H9 (cell line): ENCODE data around the gene SLX4IP. TPM values are rescaled to one million over a fixed set of nuclear protein-coding genes. Genes with fewer than 3 reads are reported as not detected.
"Not testable (repeated sequence)": the region's sequence is repeated elsewhere in the genome, so short reads cannot be mapped to it uniquely, and the experiment has no call there.

Source experiments
- DNase-seq: peaks from one replicate; pipeline ENCODE4 v3.0.0-alpha.2; 2017
- H2AFZ ChIP-seq: one replicate; pipeline ENCODE4 v1.6.1; 2013; ENCODE audit warnings: mild to moderate bottlenecking, low read length, control low read depth, moderate library complexity
- H2AK5ac ChIP-seq: 2 replicates; pipeline ENCODE4 v1.6.1; 2013; ENCODE audit warnings: low read length, control low read depth, mixed read lengths; ENCODE audit not compliant: insufficient read length
- H2BK120ac ChIP-seq: one replicate; pipeline ENCODE4 v1.6.1; 2013; ENCODE audit warnings: low read depth, mild to moderate bottlenecking, low read length, control low read depth, inconsistent platforms; ENCODE audit not compliant: poor library complexity, severe bottlenecking
- H2BK12ac ChIP-seq: 2 replicates; pipeline ENCODE4 v1.6.1; 2013; ENCODE audit warnings: low read length, control low read depth, mixed read lengths, low read depth; ENCODE audit not compliant: insufficient read length
- H2BK15ac ChIP-seq: 2 replicates; pipeline ENCODE4 v1.6.1; 2013; ENCODE audit warnings: low read depth, low read length, control low read depth
- H2BK20ac ChIP-seq: one replicate; pipeline ENCODE4 v1.6.1; 2013; ENCODE audit warnings: low read depth, mild to moderate bottlenecking, low read length, control low read depth, inconsistent platforms; ENCODE audit not compliant: poor library complexity, severe bottlenecking
- H2BK5ac ChIP-seq: 2 replicates; pipeline ENCODE4 v1.6.1; 2013; ENCODE audit warnings: low read length, control low read depth, mixed read lengths; ENCODE audit not compliant: insufficient read length
- H3K14ac ChIP-seq: 2 replicates; pipeline ENCODE4 v1.6.1; 2013; ENCODE audit warnings: low read length, control low read depth; ENCODE audit not compliant: insufficient read depth
- H3K18ac ChIP-seq: 2 replicates; pipeline ENCODE4 v1.6.1; 2013; ENCODE audit warnings: low read depth, mild to moderate bottlenecking, mixed read lengths, low read length, control low read depth; ENCODE audit not compliant: insufficient read length
- H3K23ac ChIP-seq: 2 replicates; pipeline ENCODE4 v1.6.1; 2013; ENCODE audit warnings: low read length, control low read depth, mixed read lengths, low read depth; ENCODE audit not compliant: insufficient read length
- H3K23me2 ChIP-seq: 2 replicates; pipeline ENCODE4 v1.6.1; 2013; ENCODE audit warnings: low read depth, mild to moderate bottlenecking, mixed read lengths, low read length, control low read depth; ENCODE audit not compliant: insufficient read length, poor library complexity, severe bottlenecking
- H3K27ac ChIP-seq: 2 replicates; pipeline ENCODE4 v1.5.1; 2013; ENCODE audit warnings: low read length, control low read depth, mixed read lengths, low read depth; ENCODE audit not compliant: insufficient read length
- H3K27me3 ChIP-seq: 2 replicates; pipeline ENCODE4 v1.6.1; 2013; ENCODE audit warnings: low read length, control low read depth, inconsistent platforms; ENCODE audit not compliant: insufficient read depth
- H3K4ac ChIP-seq: 2 replicates; pipeline ENCODE4 v1.6.1; 2013; ENCODE audit warnings: low read depth, mild to moderate bottlenecking, control low read depth, inconsistent platforms, low read length, moderate library complexity
- H3K4me1 ChIP-seq: 2 replicates; pipeline ENCODE4 v1.6.1; 2013; ENCODE audit warnings: low read length, control low read depth, inconsistent platforms; ENCODE audit not compliant: insufficient read depth
- H3K4me2 ChIP-seq: 2 replicates; pipeline ENCODE4 v1.6.1; 2013; ENCODE audit warnings: low read length, control low read depth, mixed read lengths; ENCODE audit not compliant: insufficient read length, insufficient read depth
- H3K56ac ChIP-seq: 2 replicates; pipeline ENCODE4 v1.6.1; 2013; ENCODE audit warnings: low read depth, mild to moderate bottlenecking, mixed read lengths, low read length, control low read depth; ENCODE audit not compliant: insufficient read length
- H3K79me1 ChIP-seq: 2 replicates; pipeline ENCODE4 v1.6.1; 2013; ENCODE audit warnings: low read depth, mild to moderate bottlenecking, moderate library complexity, low read length, control low read depth, inconsistent platforms; ENCODE audit not compliant: insufficient read depth, poor library complexity, severe bottlenecking
- H3K79me2 ChIP-seq: 2 replicates; pipeline ENCODE4 v1.6.1; 2013; ENCODE audit warnings: low read length, control low read depth, inconsistent platforms; ENCODE audit not compliant: insufficient read depth
- H3K9ac ChIP-seq: 2 replicates; pipeline ENCODE4 v1.6.1; 2013; ENCODE audit warnings: low read length, control low read depth, mixed read lengths; ENCODE audit not compliant: insufficient read length; ENCODE audit errors: extremely low read depth
- H3K9me3 ChIP-seq: one replicate; pipeline ENCODE4 v1.6.1; 2013; ENCODE audit warnings: low read depth, low read length, inconsistent platforms; ENCODE audit not compliant: control insufficient read depth
- H3T11ph ChIP-seq: one replicate; pipeline ENCODE4 v1.6.1; 2013; ENCODE audit warnings: mild to moderate bottlenecking, low read length, control low read depth, inconsistent platforms
- H4K20me1 ChIP-seq: one replicate; pipeline ENCODE4 v1.6.1; 2013; ENCODE audit not compliant: control insufficient read depth, insufficient read length, insufficient read depth
- H4K5ac ChIP-seq: 2 replicates; pipeline ENCODE4 v1.6.1; 2013; ENCODE audit warnings: low read depth, mild to moderate bottlenecking, mixed read lengths, low read length, control low read depth; ENCODE audit not compliant: insufficient read length
- H4K8ac ChIP-seq: replicated peaks from 2 replicates; pipeline ENCODE4 v1.6.1; 2013; ENCODE audit warnings: low read length, control low read depth, mixed read lengths, low read depth; ENCODE audit not compliant: insufficient read length
- H4K91ac ChIP-seq: 2 replicates; pipeline ENCODE4 v1.6.1; 2013; ENCODE audit warnings: low read depth, mild to moderate bottlenecking, moderate library complexity, mixed read lengths, low read length, control low read depth; ENCODE audit not compliant: insufficient read length
- H3K27ac Mint-ChIP-seq, 3 experiments: 2 replicates in 2 of 3; 3 replicates in 1 of 3; pipeline ENCODE4 v1.8.0; 2020 to 2021; ENCODE audit warnings: mixed read lengths in 3 of 3, mild to moderate bottlenecking in 1 of 3, moderate library complexity in 1 of 3
- H3K27me3 Mint-ChIP-seq: 2 replicates; pipeline ENCODE4 v1.8.0; 2021; ENCODE audit warnings: low read depth, mild to moderate bottlenecking, moderate library complexity, mixed read lengths
- H3K36me3 Mint-ChIP-seq, 3 experiments: 2 replicates in 2 of 3; 3 replicates in 1 of 3; pipeline ENCODE4 v1.8.0; 2020 to 2021; ENCODE audit warnings: low read depth in 3 of 3, mixed read lengths in 3 of 3; ENCODE audit not compliant: insufficient read depth in 1 of 3
- H3K4me1 Mint-ChIP-seq, 2 experiments: 2 replicates each; pipeline ENCODE4 v1.8.0; 2020; ENCODE audit warnings: mixed read lengths in 2 of 2
- H3K4me3 Mint-ChIP-seq, 2 experiments: 2 replicates in 1 of 2; 3 replicates in 1 of 2; pipeline ENCODE4 v1.8.0; 2020 to 2021; ENCODE audit warnings: mild to moderate bottlenecking in 2 of 2, mixed read lengths in 2 of 2, moderate library complexity in 1 of 2
- H3K9me3 Mint-ChIP-seq, 2 experiments: 2 replicates in 1 of 2; 3 replicates in 1 of 2; pipeline ENCODE4 v1.8.0; 2020; ENCODE audit warnings: mild to moderate bottlenecking in 2 of 2, mixed read lengths in 2 of 2, moderate library complexity in 1 of 2
- CTCF ChIP-seq: fragments of 200-600 bp; sonication (generic); conservative IDR thresholded peaks from 3 replicates; pipeline ENCODE4 v1.8.0; 2021; ENCODE audit warnings: antibody characterized with exemption, mild to moderate bottlenecking
- WGBS: extraction: QIAGEN DNeasy Blood & Tissue Kit; methylation state at CpG from one replicate; pipeline ENCODE4 v1.1.7; 2013; ENCODE audit warnings: missing lambda C conversion rate, low lambda C conversion rate, mixed read lengths; ENCODE audit not compliant: insufficient read length; ENCODE audit errors: extremely low coverage; 5-methylcytosine and 5-hydroxymethylcytosine counted together
- total RNA-seq: library from RNA; stranded (reverse); gene quantifications from 2 replicates; pipeline ENCODE4 v1.2.1, GENCODE V29; 2021

SLX4IP gene
- total RNA-seq, 1 experiment from 2014 or later, result 7.9 TPM

- Histone ChIP-seq H2BK15ac (no peak overlapping the region), H3K23me2 (no peaks in the 10 kb centered on the region)
- H3K4me1 Mint-ChIP-seq, result peaks cover 33% of the 10 kb centered on the region in 2 experiments
Measured at GRCh38 chr20:10616212-10616611, 181.1 kb downstream of the SLX4IP start.

GRCh38 chr20:10617549-10618133, 182.5 kb downstream of the SLX4IP start:
- H3T11ph ChIP-seq, H4K20me1 ChIP-seq, H2AK5ac ChIP-seq, H3K4me3 Mint-ChIP-seq, H3K9me3 Mint-ChIP-seq, H3K79me1 ChIP-seq, H3K9ac ChIP-seq, DNase-seq, H3K27me3 Mint-ChIP-seq, H4K8ac ChIP-seq, H3K23me2 ChIP-seq, H3K56ac ChIP-seq, H3K79me2 ChIP-seq, H2BK5ac ChIP-seq, H2BK120ac ChIP-seq, H3K4ac ChIP-seq, H2BK12ac ChIP-seq, H3K4me2 ChIP-seq, H3K36me3 Mint-ChIP-seq, H3K27ac Mint-ChIP-seq, H2BK15ac ChIP-seq, H2BK20ac ChIP-seq, H2AFZ ChIP-seq, H3K9me3 ChIP-seq, H3K18ac ChIP-seq, H3K14ac ChIP-seq, H3K27ac ChIP-seq, H4K91ac ChIP-seq, H3K4me1 ChIP-seq, H4K5ac ChIP-seq, H3K27me3 ChIP-seq, H3K23ac ChIP-seq: not testable (repeated sequence)
- WGBS, result no CpG with 5 or more reads among the region's 4 CpGs
- peaks cover 31 to 32% of the 10 kb centered on the region in 2 experiments for H3K4me1 Mint-ChIP-seq

More at GRCh38 chr20:10616212-10616611, 181.1 kb downstream of the SLX4IP start:
- no peak overlapping the region for H2BK12ac ChIP-seq
- no peak overlapping the region for H3K14ac ChIP-seq
- no peaks in the 10 kb centered on the region for H3K79me1 ChIP-seq
- H2AFZ ChIP-seq, result no peak overlapping the region
- H4K5ac ChIP-seq, result no peak overlapping the region
- no peaks in the 10 kb centered on the region for H3K9me3 ChIP-seq
- no peak for DNase-seq
- no peak overlapping the region for H3K4me2 ChIP-seq
- no peak overlapping the region for H2AK5ac ChIP-seq
- TF ChIP-seq CTCF, result no peak
- H4K8ac ChIP-seq, result no peak overlapping the region
- Mint-ChIP-seq H3K27ac (no peak overlapping the region), H3K4me3 (no peak overlapping the region), H3K27me3 (peaks cover 2% of the 10 kb centered on the region; the same call in 1 of the 2 replicates), H3K9me3 (no peaks in the 10 kb centered on the region), H3K36me3 (peaks cover 4 to 8% (median 5%) of the 10 kb centered on the region in 3 experiments; a peak in 5 of 7 replicates)
- H3K27me3 ChIP-seq, result no peaks in the 10 kb centered on the region
- H3K79me2 ChIP-seq, result no peaks in the 10 kb centered on the region
- H3K27ac ChIP-seq, result no peak overlapping the region
- H3K9ac ChIP-seq, result no peak overlapping the region
- H4K20me1 ChIP-seq, result no peaks in the 10 kb centered on the region
- WGBS, result no CpG with 5 or more reads among the region's 3 CpGs
- H3T11ph ChIP-seq, result no peak overlapping the region
- H2BK120ac ChIP-seq, result no peak overlapping the region
- H3K4ac ChIP-seq, result no peak overlapping the region
- no peak overlapping the region for H3K23ac ChIP-seq
- no peak overlapping the region for H3K56ac ChIP-seq
- no peak overlapping the region for H2BK5ac ChIP-seq
- H3K4me1 ChIP-seq, result peaks cover 2% of the 10 kb centered on the region; the same call in 1 of the 2 replicates
- no peak overlapping the region for H4K91ac ChIP-seq
- H3K18ac ChIP-seq, result no peak overlapping the region
- no peak overlapping the region for H2BK20ac ChIP-seq
